Measurements from ENCODE around the gene TJAP1. TPM values are rescaled to one million over a fixed set of nuclear protein-coding genes. Genes with fewer than 3 reads are reported as not detected.

Gene TJAP1
- total RNA-seq, 4 donors from 2014 or later, result 21.4 to 58.6 (median 45.7) TPM

GRCh38 chr6:43442935-43443334 is 34.4 kb upstream of the TJAP1 start:
- no peak overlapping the region for H3K27ac ChIP-seq
- H3K27me3 ChIP-seq, result no peaks in the 10 kb centered on the region
- no peak for DNase-seq
- no peak overlapping the region for H3K4me3 ChIP-seq
- no peaks in the 10 kb centered on the region for H3K4me1 ChIP-seq
- TF ChIP-seq CTCF (IDR thresholded peaks at IDR 0.05), result no peak
- no peak for TF ChIP-seq POLR2A (IDR thresholded peaks at IDR 0.05)
- H3K9me3 ChIP-seq, result no peaks in the 10 kb centered on the region
- peaks cover 0 to 93% (median 0%) of the 10 kb centered on the region in 3 donors for H3K36me3 ChIP-seq

GRCh38 chr6:43444036-43444435 is 33.3 kb upstream of the TJAP1 start:
- TF ChIP-seq CTCF (IDR thresholded peaks at IDR 0.05), result no peak
- TF ChIP-seq POLR2A (IDR thresholded peaks at IDR 0.05), result no peak
- H3K36me3 ChIP-seq, result peaks cover 0 to 88% (median 0%) of the 10 kb centered on the region in 3 donors

GRCh38 chr6:43444582-43444981 is 32.8 kb upstream of the TJAP1 start:
- peaks cover 0 to 88% (median 0%) of the 10 kb centered on the region in 3 donors for H3K36me3 ChIP-seq
- H3K27me3 ChIP-seq, result no peaks in the 10 kb centered on the region
- H3K27ac ChIP-seq, result no peak overlapping the region
- no peaks in the 10 kb centered on the region for H3K4me1 ChIP-seq
- no peaks in the 10 kb centered on the region for H3K9me3 ChIP-seq
- no peak for TF ChIP-seq CTCF (IDR thresholded peaks at IDR 0.05)
- no peak for TF ChIP-seq POLR2A (IDR thresholded peaks at IDR 0.05)
- DNase-seq, result no peak
- no peak overlapping the region for H3K4me3 ChIP-seq

More at GRCh38 chr6:43444036-43444435, 33.3 kb upstream of the TJAP1 start:
- Histone ChIP-seq H3K4me3 (no peak overlapping the region), H3K27me3 (no peaks in the 10 kb centered on the region), H3K9me3 (no peaks in the 10 kb centered on the region), H3K27ac (no peak overlapping the region), H3K4me1 (no peaks in the 10 kb centered on the region)
- no peak for DNase-seq

- H3K36me3 ChIP-seq, result peaks cover 0 to 91% (median 0%) of the 10 kb centered on the region in 3 donors
- no peak for DNase-seq
- H3K27me3 ChIP-seq, result no peaks in the 10 kb centered on the region
- no peak overlapping the region for H3K27ac ChIP-seq
- no peaks in the 10 kb centered on the region for H3K4me1 ChIP-seq
- TF ChIP-seq POLR2A (IDR thresholded peaks at IDR 0.05), result no peak
- TF ChIP-seq CTCF (IDR thresholded peaks at IDR 0.05), result no peak
- H3K9me3 ChIP-seq, result no peaks in the 10 kb centered on the region
- H3K4me3 ChIP-seq, result no peak overlapping the region
These were observed 31.8 kb upstream of the TJAP1 start for GRCh38 chr6:43445576-43445975.

GRCh38 chr6:43447604-43448003 is 29.8 kb upstream of the TJAP1 start:
- Histone ChIP-seq H3K36me3 (peaks cover 0 to 88% (median 0%) of the 10 kb centered on the region in 3 donors), H3K27me3 (no peaks in the 10 kb centered on the region), H3K4me1 (no peaks in the 10 kb centered on the region), H3K27ac (no peak overlapping the region), H3K9me3 (no peaks in the 10 kb centered on the region), H3K4me3 (no peak overlapping the region)
- TF ChIP-seq POLR2A (IDR thresholded peaks at IDR 0.05) (no peak), CTCF (IDR thresholded peaks at IDR 0.05) (no peak)
- no peak for DNase-seq

- Histone ChIP-seq H3K27me3 (no peaks in the 10 kb centered on the region), H3K4me3 (no peak overlapping the region), H3K9me3 (no peaks in the 10 kb centered on the region), H3K36me3 (peaks cover 0 to 80% (median 0%) of the 10 kb centered on the region in 3 donors), H3K4me1 (no peaks in the 10 kb centered on the region), H3K27ac (no peak overlapping the region)
- no peak for TF ChIP-seq CTCF (IDR thresholded peaks at IDR 0.05)
- no peak for DNase-seq
These were observed 28.5 kb upstream of the TJAP1 start for GRCh38 chr6:43448916-43449315.

All from Peyer's patch (tissue), 4 donors.